Mesenchymal stem cell (in vitro differentiated cells and primary cell): Measurements from ENCODE around the gene RPLP1.

Experiments
- DNase-seq: peaks from one replicate; pipeline ENCODE4 v3.0.0-alpha.2; 2013
- H2AFZ ChIP-seq: one replicate; pipeline ENCODE4 v1.6.1; 2013; ENCODE audit warnings: low read depth, mild to moderate bottlenecking, control low read depth, inconsistent platforms, low read length, moderate library complexity
- H2AK5ac ChIP-seq: 2 replicates; pipeline ENCODE4 v1.6.1; 2013; ENCODE audit warnings: low read length, moderate library complexity, mild to moderate bottlenecking, inconsistent platforms; ENCODE audit not compliant: severe bottlenecking
- H2BK120ac ChIP-seq: one replicate; pipeline ENCODE4 v1.6.1; 2013; ENCODE audit warnings: low read depth, mild to moderate bottlenecking, inconsistent platforms, low read length, moderate library complexity
- H2BK12ac ChIP-seq, 2 experiments: one replicate each; pipeline ENCODE4 v1.6.1; 2013; ENCODE audit warnings: inconsistent platforms in 2 of 2, low read length in 2 of 2, mild to moderate bottlenecking in 2 of 2, moderate library complexity in 2 of 2, control low read depth in 1 of 2
- H2BK15ac ChIP-seq: one replicate; pipeline ENCODE4 v1.6.1; 2013; ENCODE audit warnings: mild to moderate bottlenecking, low read depth, inconsistent platforms; ENCODE audit not compliant: poor library complexity, severe bottlenecking
- H2BK5ac ChIP-seq: 2 replicates; pipeline ENCODE4 v1.6.1; 2013; ENCODE audit warnings: low read depth, mild to moderate bottlenecking, low read length, control low read depth, inconsistent platforms; ENCODE audit not compliant: poor library complexity, severe bottlenecking
- H3K14ac ChIP-seq, 2 experiments: one replicate each; pipeline ENCODE4 v1.6.1; 2013; ENCODE audit warnings: inconsistent platforms in 2 of 2, low read length in 2 of 2, control low read depth in 1 of 2, mild to moderate bottlenecking in 1 of 2, moderate library complexity in 1 of 2
- H3K18ac ChIP-seq, 2 experiments: one replicate each; pipeline ENCODE4 v1.6.1; 2013; ENCODE audit warnings: inconsistent platforms in 2 of 2, low read length in 2 of 2, control low read depth in 1 of 2, low read depth in 1 of 2, mild to moderate bottlenecking in 1 of 2
- H3K23ac ChIP-seq, 2 experiments: one replicate each; pipeline ENCODE4 v1.6.1; 2013; ENCODE audit warnings: inconsistent platforms in 2 of 2, low read length in 2 of 2, mild to moderate bottlenecking in 2 of 2, moderate library complexity in 2 of 2, control low read depth in 1 of 2
- H3K27ac ChIP-seq: 2 replicates; pipeline ENCODE4 v1.5.1; 2013; ENCODE audit warnings: mild to moderate bottlenecking, moderate library complexity, low read length, control low read depth, inconsistent platforms; ENCODE audit not compliant: poor library complexity, severe bottlenecking
- H3K27me3 ChIP-seq, 2 experiments: 2 replicates each; pipeline versions ENCODE4 v1.6.1 to v1.7.0; 2013; ENCODE audit warnings: low read length in 2 of 2, mild to moderate bottlenecking in 2 of 2, moderate library complexity in 2 of 2, control low read depth in 1 of 2, inconsistent platforms in 1 of 2; ENCODE audit not compliant: control insufficient read depth in 1 of 2, insufficient read depth in 1 of 2
- H3K36me3 ChIP-seq, 2 experiments: 2 replicates each; pipeline versions ENCODE4 v1.6.1 to v1.7.0; 2013; ENCODE audit warnings: low read length in 2 of 2, control low read depth in 1 of 2, inconsistent platforms in 1 of 2, low read depth in 1 of 2, mild to moderate bottlenecking in 1 of 2; ENCODE audit not compliant: insufficient read depth in 2 of 2, control insufficient read depth in 1 of 2
- H3K4ac ChIP-seq, 2 experiments: one replicate each; pipeline ENCODE4 v1.6.1; 2013; ENCODE audit warnings: inconsistent platforms in 2 of 2, low read length in 2 of 2, mild to moderate bottlenecking in 2 of 2, moderate library complexity in 2 of 2, control low read depth in 1 of 2, low read depth in 1 of 2
- H3K4me1 ChIP-seq: 2 replicates; pipeline ENCODE4 v1.6.1; 2013; ENCODE audit warnings: low read depth, low read length, control low read depth; ENCODE audit not compliant: control insufficient read depth, insufficient read depth
- H3K4me2 ChIP-seq: 2 replicates; pipeline ENCODE4 v1.6.1; 2013; ENCODE audit warnings: low read length, mild to moderate bottlenecking, inconsistent platforms; ENCODE audit not compliant: poor library complexity, severe bottlenecking
- H3K4me3 ChIP-seq, 2 experiments: 2 replicates each; pipeline versions ENCODE4 v1.5.1 to v1.7.0; 2013; ENCODE audit warnings: low read length in 2 of 2, mild to moderate bottlenecking in 2 of 2, control low read depth in 1 of 2, low read depth in 1 of 2; ENCODE audit not compliant: insufficient read depth in 1 of 2
- H3K79me1 ChIP-seq: replicated peaks from 2 replicates; pipeline ENCODE4 v1.6.1; 2013; ENCODE audit warnings: mild to moderate bottlenecking, control low read depth, low read length, inconsistent platforms; ENCODE audit not compliant: poor library complexity, severe bottlenecking
- H3K9ac ChIP-seq: 2 replicates; pipeline ENCODE4 v1.7.0; 2013; ENCODE audit warnings: mild to moderate bottlenecking, low read length, moderate library complexity
- H3K9me3 ChIP-seq: 2 replicates; pipeline ENCODE4 v1.7.0; 2013; ENCODE audit warnings: mild to moderate bottlenecking, low read length; ENCODE audit not compliant: control insufficient read depth
- H4K8ac ChIP-seq: one replicate; pipeline ENCODE4 v1.6.1; 2013; ENCODE audit warnings: inconsistent platforms, mild to moderate bottlenecking, low read length, moderate library complexity
- H4K91ac ChIP-seq: one replicate; pipeline ENCODE4 v1.6.1; 2013; ENCODE audit warnings: mild to moderate bottlenecking, low read length, inconsistent platforms
- whole genome bisulfite sequencing: methylation state at CpG from one replicate; pipeline ENCODE4 v1.1.7; 2013; ENCODE audit warnings: mixed read lengths; 5-methylcytosine and 5-hydroxymethylcytosine counted together

Gene RPLP1

GRCh38 chr15:69454953-69455352 lies 2.3 kb downstream of the RPLP1 start:
- H2BK12ac ChIP-seq: no peak overlapping the region
- 58% methylated on average over 5 of the region's 5 CpGs for WGBS
- H3K4me1 ChIP-seq: peaks cover 9% of the 10 kb centered on the region
- no peak overlapping the region for H2BK5ac ChIP-seq
- peaks cover 11 to 44% of the 10 kb centered on the region in 2 experiments for H3K36me3 ChIP-seq
- H3K4me3 ChIP-seq: peak overlapping the region in 1 of 2 experiments; percentile 90
- peak overlapping the region; percentile 53 for H3K4me2 ChIP-seq
- DNase-seq: no peak
- peaks cover 5% of the 10 kb centered on the region for H3K79me1 ChIP-seq
- peak overlapping the region; percentile 60 for H3K9ac ChIP-seq
- peak overlapping the region; percentile 9 to 10 for H3K23ac ChIP-seq
- no peak overlapping the region for H2AK5ac ChIP-seq
- H2BK15ac ChIP-seq: no peak overlapping the region
- no peak overlapping the region for H3K4ac ChIP-seq
- H3K27ac ChIP-seq: no peak overlapping the region
- H3K14ac ChIP-seq: no peak overlapping the region
- no peaks in the 10 kb centered on the region for H3K27me3 ChIP-seq
- H3K9me3 ChIP-seq: no peaks in the 10 kb centered on the region
- no peak overlapping the region for H2BK120ac ChIP-seq
- no peak overlapping the region for H4K8ac ChIP-seq
- H4K91ac ChIP-seq: no peak overlapping the region
- H3K18ac ChIP-seq: no peak overlapping the region
- H2AFZ ChIP-seq: no peak overlapping the region

GRCh38 chr15:69456208-69457166 lies 3.9 kb downstream of the RPLP1 start:
- no peak overlapping the region for H3K9ac ChIP-seq

GRCh38 chr15:69457304-69458280 lies 5.0 kb downstream of the RPLP1 start:
- H3K4ac ChIP-seq: no peak overlapping the region
- no peak overlapping the region for H2AK5ac ChIP-seq
- H3K9me3 ChIP-seq: no peaks in the 10 kb centered on the region
- DNase-seq: peak; percentile 51
- H2AFZ ChIP-seq: no peak overlapping the region
- H3K18ac ChIP-seq: no peak overlapping the region
- no peak overlapping the region for H3K9ac ChIP-seq
- peaks cover 10% of the 10 kb centered on the region for H3K79me1 ChIP-seq
- no peak overlapping the region for H2BK5ac ChIP-seq
- no peak overlapping the region for H2BK12ac ChIP-seq
- H3K23ac ChIP-seq: no peak overlapping the region
- H3K4me3 ChIP-seq: no peak overlapping the region
- no peak overlapping the region for H3K14ac ChIP-seq
- H2BK15ac ChIP-seq: no peak overlapping the region
- H3K27me3 ChIP-seq: no peaks in the 10 kb centered on the region
- no peak overlapping the region for H3K27ac ChIP-seq
- 83% methylated on average over 5 of the region's 8 CpGs for WGBS
- no peak overlapping the region for H3K4me2 ChIP-seq
- no peak overlapping the region for H4K8ac ChIP-seq
- no peak overlapping the region for H4K91ac ChIP-seq
- H3K36me3 ChIP-seq: peaks cover 11 to 44% of the 10 kb centered on the region in 2 experiments
- H3K4me1 ChIP-seq: peaks cover 8% of the 10 kb centered on the region
- H2BK120ac ChIP-seq: no peak overlapping the region

More at GRCh38 chr15:69456208-69457166, 3.9 kb downstream of the RPLP1 start:
- Histone ChIP-seq H2BK120ac (no peak overlapping the region), H3K4ac (no peak overlapping the region), H2AFZ (no peak overlapping the region), H2BK5ac (no peak overlapping the region), H3K14ac (no peak overlapping the region), H3K27me3 (no peaks in the 10 kb centered on the region), H2BK12ac (no peak overlapping the region), H3K18ac (no peak overlapping the region), H3K4me1 (peaks cover 8% of the 10 kb centered on the region), H4K91ac (no peak overlapping the region), H3K36me3 (peaks cover 11 to 44% of the 10 kb centered on the region in 2 experiments), H3K27ac (no peak overlapping the region), H3K9me3 (no peaks in the 10 kb centered on the region), H3K23ac (no peak overlapping the region), H3K4me2 (no peak overlapping the region), H3K79me1 (peaks cover 5% of the 10 kb centered on the region), H2BK15ac (no peak overlapping the region), H3K4me3 (no peak overlapping the region), H2AK5ac (no peak overlapping the region), H4K8ac (no peak overlapping the region)
- DNase-seq: no peak
- 97% methylated on average over 12 of the region's 13 CpGs for WGBS
